Vagina (tissue), 2 donors: ENCODE measurements around the gene KCNQ4. TPM values are rescaled to one million over a fixed set of nuclear protein-coding genes. Genes with fewer than 3 reads are reported as not detected.

Experiments
- DNase-seq, 2 donors: peaks; one replicate each; pipeline ENCODE4 v3.0.0-alpha.2; 2017; ENCODE audit errors: extremely low spot score in 2 of 2
- H3K27ac ChIP-seq: fragments of 200-600 bp; sonication (generic); one replicate; pipeline ENCODE4 v1.5.1; 2019
- H3K27me3 ChIP-seq: fragments of 200-600 bp; sonication (generic); one replicate; pipeline ENCODE4 v1.5.1; 2019
- H3K36me3 ChIP-seq, 2 donors: fragments of 200-600 bp; sonication (generic); one replicate each; pipeline ENCODE4 v1.5.1; 2017 to 2019
- H3K4me1 ChIP-seq: fragments of 200-600 bp; sonication (generic); one replicate; pipeline ENCODE4 v1.5.1; 2019
- H3K4me3 ChIP-seq, 2 donors: fragments of 200-600 bp; sonication (generic); 1 replicate in 1 of 2; 2 replicates in 1 of 2; pipeline ENCODE4 v1.5.1; 2016 to 2019
- H3K9me3 ChIP-seq: fragments of 200-600 bp; sonication (generic); one replicate; pipeline ENCODE4 v1.5.1; 2019
- POLR2A ChIP-seq, 2 donors: fragments of 450-650 bp; IDR thresholded peaks; one replicate each; pipeline ENCODE4 v1.6.1; 2017; ENCODE audit warnings: antibody characterized with exemption in 2 of 2, mild to moderate bottlenecking in 2 of 2, moderate library complexity in 2 of 2
- POLR2AphosphoS5 ChIP-seq, 2 donors: sonication (generic); formaldehyde crosslinking; IDR thresholded peaks; one replicate each; pipeline ENCODE4 v1.9.0; 2017; ENCODE audit warnings: antibody characterized with exemption in 2 of 2, mild to moderate bottlenecking in 2 of 2, low read depth in 1 of 2; ENCODE audit not compliant: insufficient read depth in 1 of 2
- intact Hi-C: fragments of 100-400 bp; cut with DNase I; formaldehyde crosslinking; loops from one replicate; pipeline ENCODE4 v1.15.1; 2023
- total RNA-seq: library from RNA; depleted of rRNA; stranded (reverse); fragments of >200 nt; gene quantifications from one replicate; pipeline ENCODE4 v1.2.3, GENCODE V29; 2016
- TF ChIP-seq, protein P1 (sequence below), 3 experiments: fragments of 450-650 bp in 2 of 3; fragments of 200-600 bp in 1 of 3; sonication (generic) in 1 of 3; IDR thresholded peaks; one replicate each; pipeline ENCODE4 v1.5.1; 2017 to 2019; ENCODE audit warnings: antibody characterized with exemption in 3 of 3, mild to moderate bottlenecking in 2 of 3, moderate library complexity in 2 of 3

Gene KCNQ4
- total RNA-seq, 1 donor from 2014 or later: 2.0 TPM

DNA sequence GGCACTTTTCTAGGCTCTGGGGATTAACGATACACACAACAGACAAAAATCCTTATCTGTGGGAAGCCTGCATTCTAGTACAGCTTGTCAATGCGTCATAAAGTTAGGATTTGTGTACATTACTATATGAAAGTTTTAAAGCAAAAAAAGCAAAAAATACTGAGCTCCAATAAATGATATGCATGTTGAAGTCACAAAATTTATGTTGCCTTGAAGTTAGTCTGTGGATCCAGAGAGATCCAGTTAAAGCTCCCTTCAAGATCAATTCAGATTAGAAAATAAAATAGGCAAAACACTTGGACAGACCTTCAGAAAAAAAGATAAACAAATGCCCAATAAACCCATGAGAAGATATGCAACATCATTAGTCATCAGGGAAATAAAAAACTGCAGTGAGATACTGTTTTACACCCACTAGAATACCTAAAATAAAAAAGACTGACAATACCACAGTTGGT lies 33.1 kb upstream of the KCNQ4 start:
- Histone ChIP-seq H3K9me3 (no peaks in the 10 kb centered on the region), H3K36me3 (peaks cover 0 to 54% of the 10 kb centered on the region in 2 donors), H3K27me3 (no peaks in the 10 kb centered on the region), H3K27ac (no peak overlapping the region), H3K4me3 (no peak overlapping the region), H3K4me1 (no peaks in the 10 kb centered on the region)
- TF ChIP-seq POLR2AphosphoS5 (IDR thresholded peaks at IDR 0.05; ENCODE audit: insufficient read depth in 1 of 2, low read depth in 1 of 2) (no peak), POLR2A (IDR thresholded peaks at IDR 0.05) (no peak)
- TF ChIP-seq, protein P1, sequence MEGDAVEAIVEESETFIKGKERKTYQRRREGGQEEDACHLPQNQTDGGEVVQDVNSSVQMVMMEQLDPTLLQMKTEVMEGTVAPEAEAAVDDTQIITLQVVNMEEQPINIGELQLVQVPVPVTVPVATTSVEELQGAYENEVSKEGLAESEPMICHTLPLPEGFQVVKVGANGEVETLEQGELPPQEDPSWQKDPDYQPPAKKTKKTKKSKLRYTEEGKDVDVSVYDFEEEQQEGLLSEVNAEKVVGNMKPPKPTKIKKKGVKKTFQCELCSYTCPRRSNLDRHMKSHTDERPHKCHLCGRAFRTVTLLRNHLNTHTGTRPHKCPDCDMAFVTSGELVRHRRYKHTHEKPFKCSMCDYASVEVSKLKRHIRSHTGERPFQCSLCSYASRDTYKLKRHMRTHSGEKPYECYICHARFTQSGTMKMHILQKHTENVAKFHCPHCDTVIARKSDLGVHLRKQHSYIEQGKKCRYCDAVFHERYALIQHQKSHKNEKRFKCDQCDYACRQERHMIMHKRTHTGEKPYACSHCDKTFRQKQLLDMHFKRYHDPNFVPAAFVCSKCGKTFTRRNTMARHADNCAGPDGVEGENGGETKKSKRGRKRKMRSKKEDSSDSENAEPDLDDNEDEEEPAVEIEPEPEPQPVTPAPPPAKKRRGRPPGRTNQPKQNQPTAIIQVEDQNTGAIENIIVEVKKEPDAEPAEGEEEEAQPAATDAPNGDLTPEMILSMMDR (IDR thresholded peaks at IDR 0.05): no peak
- DNase-seq: no peak
- intact Hi-C loops: no loop called here

- Histone ChIP-seq H3K36me3 (peaks cover 0 to 59% of the 10 kb centered on the region in 2 donors), H3K4me1 (no peaks in the 10 kb centered on the region), H3K9me3 (no peaks in the 10 kb centered on the region), H3K27ac (no peak overlapping the region), H3K27me3 (no peaks in the 10 kb centered on the region), H3K4me3 (no peak overlapping the region)
- DNase-seq: no peak
- intact Hi-C loops: no loop called here
- no peak for TF ChIP-seq POLR2AphosphoS5 (IDR thresholded peaks at IDR 0.05; ENCODE audit: insufficient read depth in 1 of 2, low read depth in 1 of 2)
Observed at GRCh38 chr1:40751802-40752201, 31.8 kb upstream of the KCNQ4 start.

GRCh38 chr1:40753142-40753882 lies 30.3 kb upstream of the KCNQ4 start:
- DNase-seq: no peak
- H3K27me3 ChIP-seq: no peaks in the 10 kb centered on the region
- peaks cover 0 to 63% of the 10 kb centered on the region in 2 donors for H3K36me3 ChIP-seq
- intact Hi-C loops: no loop called here
- H3K4me3 ChIP-seq: no peak overlapping the region
- no peak overlapping the region for H3K27ac ChIP-seq
- H3K9me3 ChIP-seq: no peaks in the 10 kb centered on the region
- TF ChIP-seq, protein P1 (IDR thresholded peaks at IDR 0.05): no peak
- TF ChIP-seq POLR2AphosphoS5 (IDR thresholded peaks at IDR 0.05; ENCODE audit: insufficient read depth in 1 of 2, low read depth in 1 of 2) (no peak), POLR2A (IDR thresholded peaks at IDR 0.05) (no peak)
- H3K4me1 ChIP-seq: no peaks in the 10 kb centered on the region

- intact Hi-C loops: no loop called here
- Histone ChIP-seq H3K9me3 (no peaks in the 10 kb centered on the region), H3K36me3 (peaks cover 0 to 66% of the 10 kb centered on the region in 2 donors), H3K27ac (no peak overlapping the region), H3K4me3 (no peak overlapping the region), H3K27me3 (no peaks in the 10 kb centered on the region), H3K4me1 (no peaks in the 10 kb centered on the region)
- no peak for DNase-seq
- TF ChIP-seq, protein P1 (IDR thresholded peaks at IDR 0.05): no peak
- TF ChIP-seq POLR2AphosphoS5 (IDR thresholded peaks at IDR 0.05; ENCODE audit: insufficient read depth in 1 of 2, low read depth in 1 of 2) (no peak), POLR2A (IDR thresholded peaks at IDR 0.05) (no peak)
Observed at GRCh38 chr1:40754201-40754600, 29.4 kb upstream of the KCNQ4 start.

DNA sequence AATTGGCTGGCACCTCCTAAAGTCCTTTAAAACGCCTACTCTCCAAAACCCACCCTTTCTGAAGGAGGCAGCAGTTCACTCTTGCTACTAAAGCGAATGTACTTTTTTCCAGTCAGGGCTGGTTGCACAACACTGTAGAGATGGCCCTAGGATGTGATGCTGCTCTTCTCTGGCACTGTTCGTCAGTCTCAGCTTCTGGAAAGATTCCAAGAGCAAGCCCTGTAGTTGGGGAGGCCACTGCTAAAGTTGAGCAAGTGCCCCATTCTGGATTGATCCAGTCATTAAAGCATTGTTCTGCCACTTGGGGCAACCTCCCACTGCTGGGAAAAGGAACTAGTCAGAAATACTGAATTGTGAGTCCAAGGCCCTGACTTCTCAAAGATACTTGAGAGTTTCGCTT lies 28.5 kb upstream of the KCNQ4 start:
- no peak overlapping the region for H3K27ac ChIP-seq
- no peak overlapping the region for H3K4me3 ChIP-seq
- no peaks in the 10 kb centered on the region for H3K27me3 ChIP-seq
- TF ChIP-seq, protein P1 (IDR thresholded peaks at IDR 0.05): no peak
- TF ChIP-seq POLR2A (IDR thresholded peaks at IDR 0.05): no peak
- no peak for TF ChIP-seq POLR2AphosphoS5 (IDR thresholded peaks at IDR 0.05; ENCODE audit: insufficient read depth in 1 of 2, low read depth in 1 of 2)
- no peak for DNase-seq
- H3K36me3 ChIP-seq: peaks cover 0 to 66% of the 10 kb centered on the region in 2 donors
- no peaks in the 10 kb centered on the region for H3K4me1 ChIP-seq
- intact Hi-C loops: no loop called here
- H3K9me3 ChIP-seq: no peaks in the 10 kb centered on the region
